ENCODE results near the gene CLINT1.

DNA sequence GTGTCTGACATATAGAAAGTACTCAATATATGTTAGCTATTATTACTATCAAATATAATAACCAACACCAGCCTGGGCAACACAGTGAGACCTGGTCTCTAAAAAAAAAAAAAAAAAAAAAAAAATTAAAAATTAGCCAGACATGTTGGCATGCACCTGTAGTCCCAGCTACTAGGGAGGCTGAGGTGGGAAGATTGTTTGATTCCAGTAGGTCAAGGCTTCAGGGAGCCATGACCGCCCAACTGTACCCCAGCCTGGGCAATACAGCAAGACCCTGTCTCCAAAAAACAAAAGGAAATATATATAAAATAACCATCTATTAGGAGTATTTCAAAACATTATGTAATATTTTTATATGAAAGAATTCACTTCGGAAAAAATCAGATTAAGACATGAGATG, 40.6 kb downstream of the CLINT1 start:
- TF ChIP-seq SIN3A (IDR thresholded peaks at IDR 0.05; ENCODE audit: borderline replicate concordance, low read depth, low read length): no peak
- no peak for TF ChIP-seq PRMT3 (CRISPR knock-in tag; IDR thresholded peaks at IDR 0.05; ENCODE audit: borderline replicate concordance, low read depth)
- no peak for TF ChIP-seq CTCF (CRISPR knock-in tag; IDR thresholded peaks at IDR 0.05)
- no peak for TF ChIP-seq PAX8 (CRISPR knock-in tag; IDR thresholded peaks at IDR 0.05; ENCODE audit: borderline replicate concordance)

Measured in HepG2 (cell line).